T-helper 22 cell (primary cell): ENCODE measurements around the gene TLE3.
"Not testable (repeated sequence)": the region's sequence is repeated elsewhere in the genome, so short reads cannot be mapped to it uniquely, and the experiment has no call there.

Source experiments
- DNase-seq: peaks from one replicate; pipeline ENCODE4 v3.0.0-alpha.2; 2020; ENCODE audit warnings: low read depth

Gene TLE3

DNA sequence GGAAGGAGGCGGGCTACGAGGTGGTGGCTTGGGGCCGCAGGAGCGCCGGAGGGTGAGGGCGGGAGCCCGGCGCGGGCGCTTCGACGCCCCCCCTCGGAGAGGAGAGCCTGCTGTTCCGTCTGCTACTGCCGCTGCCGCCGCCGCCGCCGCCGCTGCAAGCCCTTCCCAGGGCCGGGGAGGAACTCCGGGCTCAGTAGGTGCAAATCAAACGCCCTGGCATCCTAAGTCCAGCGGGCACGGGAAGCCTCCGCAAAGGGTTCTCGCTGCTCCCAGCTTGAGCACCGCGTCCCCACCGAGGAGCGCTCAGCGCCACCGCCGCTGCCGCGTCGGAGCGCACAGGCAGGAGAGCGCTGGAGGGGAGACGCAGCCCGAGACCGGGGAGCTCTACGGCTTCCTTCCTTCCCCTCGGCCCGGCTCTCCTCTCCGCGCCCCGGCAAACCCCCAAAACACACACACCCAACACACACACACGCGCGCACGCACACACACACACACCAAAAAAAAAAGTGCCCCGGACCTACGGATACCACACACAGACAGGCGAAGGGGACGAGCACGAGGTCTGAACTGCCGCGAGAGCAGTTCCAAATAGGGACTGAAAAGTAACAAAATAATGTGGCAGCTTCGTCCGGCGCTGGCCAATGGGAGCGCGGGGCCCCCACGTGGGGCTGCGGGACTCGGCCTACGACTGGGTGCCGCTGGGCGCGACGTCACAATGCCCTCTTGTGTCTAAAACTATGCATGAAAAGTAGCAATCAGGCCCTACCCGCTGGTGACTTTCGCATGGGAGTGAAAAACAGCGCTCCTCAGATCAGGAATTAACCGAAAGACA is at the start of gene TLE3:
TSS of gene TLE3 (minus strand) at position 597 of the 832 bp plus-strand sequence. CDS start 1,119 bp downstream, outside the sequence.
- DNase-seq = peak; percentile 95

DNA sequence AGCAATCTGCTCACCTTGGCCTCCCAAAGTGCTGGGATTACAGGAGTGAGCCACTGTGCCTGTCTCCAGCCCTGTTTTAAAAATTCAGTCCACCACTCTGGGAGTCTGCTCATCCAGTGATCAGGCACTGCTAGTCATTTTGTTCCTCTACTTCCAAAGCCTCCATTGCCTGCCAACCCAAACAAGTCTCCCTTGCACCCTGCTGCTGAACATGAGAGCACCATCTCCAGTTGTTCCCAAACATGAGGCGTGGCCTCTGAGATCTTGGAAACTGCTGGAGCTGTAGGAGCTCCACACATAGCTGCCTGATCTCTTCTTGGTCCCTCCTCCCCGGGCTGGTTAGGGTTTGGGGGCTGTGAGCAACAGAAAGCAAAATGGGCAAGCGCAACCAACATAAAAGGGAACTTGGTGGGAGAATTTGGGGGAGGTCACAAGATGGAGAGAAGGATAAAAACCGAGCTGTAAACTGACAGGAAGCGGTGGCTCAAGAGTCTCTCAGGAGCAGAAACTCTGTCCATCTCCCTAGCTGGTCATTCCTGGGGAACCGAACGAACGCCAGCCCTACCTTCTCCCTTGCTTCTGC is 49.6 kb upstream of the TLE3 start:
- DNase-seq = no peak

DNA sequence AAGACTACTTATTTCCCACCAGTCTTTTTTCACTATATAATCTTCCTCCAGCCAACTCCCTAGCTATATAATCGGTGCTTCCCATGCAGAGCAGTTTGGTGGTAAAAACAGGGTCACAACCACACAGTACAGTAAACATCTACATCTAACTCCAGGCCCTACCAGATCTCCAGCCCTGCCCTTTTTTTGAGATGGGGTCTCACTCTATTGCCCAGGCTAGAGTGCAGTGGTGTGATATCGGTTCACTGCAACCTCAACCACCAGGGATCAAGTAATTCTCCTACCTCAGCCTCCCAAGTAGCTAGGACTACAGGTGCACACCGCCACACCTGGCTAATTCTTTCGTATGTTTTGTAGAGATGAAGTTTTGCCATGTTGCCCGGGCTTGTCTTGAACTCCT is 49.1 kb upstream of the TLE3 start:
- no peak for DNase-seq

DNA sequence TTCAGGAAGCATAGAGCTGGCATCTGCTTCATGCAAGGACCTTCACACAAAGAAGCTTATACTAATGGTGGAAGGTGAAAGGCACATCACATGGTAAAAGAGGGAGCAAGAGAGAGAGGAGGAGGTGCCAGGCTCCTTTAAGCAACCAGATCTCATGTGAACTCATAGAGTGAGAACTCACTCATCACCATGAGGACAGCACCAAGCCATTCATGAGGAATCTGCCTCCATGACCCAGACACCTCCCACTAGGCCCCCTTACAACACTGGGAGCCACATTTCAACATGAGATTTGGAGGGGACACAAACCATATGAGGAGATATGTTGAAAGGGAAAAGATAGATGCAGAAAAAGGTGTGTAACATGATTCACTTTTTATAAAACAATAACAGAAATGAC is 48.4 kb upstream of the TLE3 start:
- no peak for DNase-seq

DNA sequence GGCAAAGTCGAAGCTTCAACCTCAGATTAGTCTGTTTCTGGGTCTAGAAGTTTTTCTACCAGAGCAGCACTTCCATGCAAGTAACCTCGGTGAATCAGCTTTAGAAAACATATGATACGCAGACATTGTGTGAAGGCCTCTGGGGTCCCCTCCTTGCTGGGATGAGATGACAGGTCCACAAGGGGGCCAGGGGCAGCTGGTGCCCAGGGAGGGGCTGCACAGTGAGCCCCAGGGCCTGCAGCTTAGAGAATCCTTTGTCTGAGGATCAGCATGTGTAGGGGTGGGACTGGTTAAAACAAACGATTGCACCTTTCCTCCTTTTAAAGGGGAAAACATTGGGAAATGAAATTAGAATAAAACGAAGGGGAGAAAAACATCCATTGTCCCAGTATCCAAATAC is 47.5 kb upstream of the TLE3 start:
- no peak for DNase-seq

DNA sequence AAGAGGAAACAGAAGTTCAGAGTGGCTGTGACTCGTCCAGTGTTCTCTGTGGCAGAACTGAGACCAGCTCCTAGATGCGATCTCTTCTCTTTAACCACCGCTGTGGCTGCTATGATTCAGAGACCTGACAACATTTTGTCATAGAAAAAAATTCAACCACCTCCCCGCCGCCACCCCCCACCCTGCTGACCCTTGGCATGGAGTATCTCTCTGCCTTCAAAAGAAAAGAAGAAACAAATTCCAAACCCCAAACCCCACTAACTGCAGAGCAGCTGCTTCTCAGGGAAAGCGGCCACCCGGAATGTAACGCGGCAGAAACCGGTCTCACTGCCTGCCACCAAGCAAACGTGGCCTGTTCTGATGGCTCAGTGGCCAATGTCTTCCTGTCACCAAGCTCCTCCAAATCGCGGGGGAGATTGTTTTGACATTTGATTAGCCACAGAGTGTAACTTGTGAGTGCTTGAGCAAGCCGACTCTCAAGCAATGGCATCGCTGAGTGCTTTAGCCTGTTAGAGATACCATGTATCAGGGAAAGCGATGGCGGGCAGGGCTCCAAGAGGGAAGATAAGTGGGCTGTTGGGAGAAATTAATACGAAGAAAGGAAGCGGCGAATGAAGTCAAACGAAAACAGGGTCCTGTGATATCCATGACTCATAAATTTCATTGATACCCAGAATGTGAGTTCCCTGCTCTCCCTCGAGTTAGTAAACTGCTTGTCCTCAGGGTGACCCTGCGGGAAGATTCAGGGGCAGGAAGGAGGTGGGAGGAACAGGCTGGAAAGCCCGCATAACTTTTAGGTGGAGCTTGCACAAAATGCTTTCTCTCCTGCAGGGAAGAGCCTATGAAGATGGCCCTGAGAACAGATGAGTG is 44.8 kb upstream of the TLE3 start:
- no peak for DNase-seq

DNA sequence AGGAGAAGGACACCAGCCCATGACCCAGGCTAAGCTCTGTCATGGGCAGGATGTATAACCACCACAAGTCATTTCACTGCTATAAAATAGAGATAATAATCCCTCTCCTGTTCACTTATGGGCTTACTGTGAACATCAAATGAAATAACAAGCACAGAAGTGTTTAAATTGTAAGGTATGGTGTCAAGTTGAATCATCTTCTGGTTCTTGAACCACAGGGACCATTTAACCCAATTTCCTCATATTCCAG is 44.3 kb upstream of the TLE3 start:
- DNase-seq = no peak

DNA sequence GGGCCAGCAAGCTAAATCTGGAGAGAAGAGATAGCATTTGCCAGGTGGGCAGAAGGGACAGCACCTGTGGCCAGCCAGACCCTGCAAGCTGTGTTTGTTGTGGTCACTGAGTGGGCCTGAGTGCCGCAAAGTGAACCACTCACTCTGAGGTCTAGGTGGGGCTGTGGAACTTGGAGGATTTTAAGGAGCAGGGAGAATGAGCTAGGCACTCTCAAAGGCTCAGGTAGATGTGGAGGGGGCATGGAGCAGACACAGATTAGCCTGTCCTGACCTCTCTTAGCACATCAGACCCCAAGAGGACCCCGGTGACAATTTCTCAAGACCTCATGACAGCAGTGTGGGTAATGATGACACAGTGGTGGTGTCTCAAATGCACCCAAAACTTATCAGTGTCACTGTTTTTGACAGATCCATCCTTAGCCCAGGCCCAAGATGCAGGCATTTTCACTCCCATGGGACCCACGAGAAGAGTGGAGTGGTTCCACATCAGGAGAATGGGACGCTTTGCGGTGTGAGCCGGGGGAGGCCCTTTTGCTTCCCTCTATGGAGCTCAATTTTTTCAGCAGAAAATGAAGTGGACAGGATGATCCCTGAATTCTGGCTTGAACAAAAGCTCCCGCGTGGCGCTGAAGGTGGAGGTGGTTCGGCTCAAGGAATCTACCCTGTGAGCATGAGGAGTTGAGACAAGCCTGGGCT is 43.8 kb upstream of the TLE3 start:
- DNase-seq = no peak

DNA sequence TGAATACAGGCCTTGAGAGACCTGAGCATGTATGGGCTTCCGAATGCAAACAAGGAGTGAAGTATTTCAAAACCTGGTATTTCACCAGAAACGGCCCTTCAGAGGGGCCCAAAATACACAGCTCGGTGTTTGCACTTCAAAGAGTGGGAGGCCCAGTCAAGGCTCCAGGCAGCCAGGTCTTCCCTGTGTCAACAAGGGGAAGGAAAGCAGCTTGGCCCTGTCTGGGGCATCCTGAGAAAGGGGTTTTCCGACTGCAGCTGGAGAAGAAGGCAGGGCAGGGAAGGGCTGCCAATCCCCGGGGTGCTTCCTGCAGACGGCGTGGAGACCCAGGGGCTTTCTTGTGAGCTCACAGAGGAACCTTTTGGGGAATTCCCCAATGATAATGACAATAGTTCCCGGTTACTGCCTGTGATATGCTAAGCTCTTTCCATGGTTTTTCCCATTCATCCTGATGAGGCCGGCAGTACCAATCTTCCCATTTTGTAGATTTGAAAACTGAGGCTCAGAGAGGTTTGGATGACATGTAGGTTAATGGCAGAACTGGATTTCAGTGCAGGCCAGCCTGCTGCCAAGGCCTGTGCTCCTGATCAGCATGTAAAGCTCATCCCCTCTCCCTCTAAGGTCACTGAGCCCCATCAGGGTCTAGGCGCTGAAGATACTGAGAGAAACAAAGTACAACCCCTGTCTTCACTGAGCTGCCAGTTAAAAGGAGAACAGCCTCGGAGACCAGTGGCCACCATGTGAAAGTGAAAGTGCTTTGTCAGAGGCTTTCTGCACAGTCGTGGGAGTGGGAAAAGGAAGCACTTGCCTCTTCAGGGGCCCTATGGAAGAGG is 43.0 kb upstream of the TLE3 start:
- peak; percentile 27 for DNase-seq

DNA sequence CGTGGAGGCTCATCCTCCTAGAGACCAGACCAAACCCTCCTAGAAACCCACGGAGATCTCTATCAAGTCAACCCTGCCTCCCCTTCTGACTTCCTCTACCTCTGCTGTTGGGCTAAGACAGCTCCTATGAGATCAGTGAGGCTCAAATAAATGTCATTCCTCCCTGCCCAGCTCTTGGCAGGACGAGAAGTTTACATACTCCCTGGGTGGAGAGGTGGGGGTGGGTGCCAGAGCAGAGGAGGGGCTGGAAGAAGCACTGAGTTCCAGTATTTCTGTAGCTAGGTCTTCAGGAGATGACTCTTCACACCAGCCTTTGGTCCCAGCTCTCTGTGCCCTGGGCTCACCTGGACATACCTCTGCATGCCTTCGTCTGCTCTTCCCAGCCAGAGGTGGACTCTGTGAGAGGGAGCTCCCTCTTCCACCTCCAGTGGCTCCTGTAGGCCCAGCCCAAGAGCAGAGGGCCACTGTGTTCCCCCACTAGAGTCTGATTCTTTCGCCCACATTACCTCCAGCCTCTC is 42.4 kb upstream of the TLE3 start:
- DNase-seq = no peak

DNA sequence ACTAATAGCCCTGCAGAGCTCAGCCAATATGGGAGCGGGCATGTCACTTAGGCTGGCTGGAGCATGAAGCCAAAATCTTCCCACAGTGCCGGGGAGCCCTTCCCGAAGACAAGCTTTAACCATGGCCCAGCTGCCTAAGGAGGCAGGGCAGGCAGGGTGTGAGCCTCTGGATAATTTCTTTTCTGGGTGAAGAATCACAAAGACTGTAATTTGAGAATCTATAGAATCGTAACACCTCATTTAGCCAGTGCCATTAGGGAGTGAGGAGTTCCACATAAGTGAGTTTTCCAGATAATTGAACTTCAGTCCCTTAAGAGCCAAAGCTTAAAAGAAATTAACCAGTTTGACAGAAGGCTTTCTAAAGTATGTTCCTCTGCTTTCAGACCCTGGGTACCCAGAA is 40.2 kb upstream of the TLE3 start:
- no peak for DNase-seq

DNA sequence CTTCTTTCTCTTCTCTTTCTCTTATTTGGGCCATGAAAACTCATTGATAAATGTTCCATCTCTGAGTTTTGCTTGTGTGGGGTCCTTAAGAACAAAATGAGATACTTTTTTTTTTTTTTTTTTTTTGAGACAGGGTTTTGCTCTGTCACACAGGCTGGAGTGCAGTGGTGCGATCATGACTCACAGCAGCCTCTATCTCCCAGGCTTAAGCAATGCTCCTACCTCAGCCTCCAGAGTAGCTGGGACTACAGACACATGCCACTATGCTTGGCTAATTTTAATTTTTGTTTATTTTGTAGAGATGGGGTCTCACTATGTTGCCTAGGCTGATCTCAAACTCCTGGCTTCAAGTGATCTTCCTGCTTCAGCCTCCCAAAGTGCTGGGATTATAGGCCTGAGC is 39.3 kb upstream of the TLE3 start:
- DNase-seq = not testable (repeated sequence)

DNA sequence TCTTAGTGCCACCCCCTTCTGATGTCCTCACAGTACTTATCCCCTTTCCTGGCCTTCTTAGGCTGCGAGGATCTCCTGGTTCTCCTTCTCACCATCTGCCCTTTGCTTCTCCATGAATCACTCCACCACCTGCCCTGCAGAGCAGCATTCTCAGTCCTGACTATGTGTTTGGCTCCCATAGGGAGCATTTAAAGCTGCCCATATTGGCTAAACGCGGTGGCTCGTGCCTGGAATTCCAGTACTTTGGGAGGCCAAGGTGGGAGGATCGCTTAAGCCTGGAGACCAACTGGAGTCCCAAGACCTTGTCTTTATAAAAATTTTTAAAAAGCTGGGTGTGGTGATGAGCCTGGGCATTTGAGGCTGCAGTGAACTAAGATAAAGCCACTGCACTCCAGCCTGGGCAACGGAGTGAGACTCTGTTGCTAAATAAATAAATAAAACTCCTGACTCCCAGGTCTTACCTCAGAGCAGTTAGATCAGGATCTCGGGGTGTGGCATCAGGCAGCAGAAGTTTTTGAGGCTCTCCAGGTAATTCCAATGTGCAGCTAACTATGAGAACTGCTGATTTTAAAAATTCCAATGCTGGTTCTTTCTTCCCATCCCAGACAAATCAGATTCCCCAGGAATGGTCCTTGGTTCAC is 36.2 kb upstream of the TLE3 start:
- DNase-seq = no peak

DNA sequence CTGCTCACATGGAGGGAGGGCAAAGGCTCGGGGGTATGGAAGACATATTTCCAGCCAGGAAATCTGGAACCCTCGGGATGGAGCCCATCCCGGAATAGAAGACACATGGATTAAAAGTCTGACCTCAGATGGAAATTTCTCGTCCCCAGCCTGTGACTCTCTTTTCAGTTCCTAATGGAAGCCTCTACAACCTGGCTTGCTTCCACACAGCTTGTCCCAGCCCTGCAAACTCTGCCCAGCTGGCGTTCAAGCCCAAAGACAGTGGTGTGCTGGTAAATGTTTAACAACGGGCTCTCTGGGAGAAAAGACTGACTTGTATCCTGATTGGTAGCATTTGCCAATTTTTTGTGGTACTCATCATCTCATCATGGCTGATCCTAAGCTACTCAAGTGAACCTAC is 35.6 kb upstream of the TLE3 start:
- DNase-seq = no peak

DNA sequence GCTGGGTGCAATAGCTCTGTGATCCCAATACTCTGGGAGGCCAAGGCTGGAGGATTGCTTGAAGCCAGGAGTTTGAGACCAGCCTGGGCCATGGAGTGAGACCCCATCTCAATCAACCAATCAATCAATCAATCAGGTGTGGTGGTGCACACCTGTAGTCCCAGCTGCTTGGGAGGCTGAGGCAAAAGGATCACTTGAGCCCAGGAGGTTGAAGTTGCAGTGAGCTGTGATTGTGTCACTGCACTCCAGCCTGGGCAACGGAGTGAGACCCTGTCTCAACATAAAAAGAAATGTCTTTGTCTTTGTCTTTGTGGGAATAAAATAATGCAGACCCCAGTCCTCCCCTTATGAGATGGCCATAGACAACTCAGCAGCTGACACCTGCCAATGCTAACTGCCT is 34.9 kb upstream of the TLE3 start:
- DNase-seq = no peak

DNA sequence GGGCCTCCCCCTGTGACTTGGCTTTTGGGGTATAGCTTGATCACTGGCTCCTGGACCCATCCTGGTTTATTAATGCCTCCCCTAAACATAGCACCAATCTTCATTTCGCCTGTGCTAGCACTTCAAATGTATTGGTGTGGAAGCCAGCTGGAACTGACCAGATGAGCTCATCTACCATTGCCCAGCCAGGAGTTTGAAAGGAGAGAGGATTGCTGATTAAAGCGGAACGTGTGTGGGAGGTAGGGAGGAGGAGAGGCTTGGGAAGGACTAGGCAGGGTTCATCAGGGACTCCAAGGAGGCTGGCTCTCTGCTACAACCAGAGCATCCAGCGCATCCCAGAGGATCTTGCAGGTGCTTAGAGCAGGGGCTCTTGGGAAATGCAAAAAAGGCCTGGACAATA is 34.4 kb upstream of the TLE3 start:
- no peak for DNase-seq

DNA sequence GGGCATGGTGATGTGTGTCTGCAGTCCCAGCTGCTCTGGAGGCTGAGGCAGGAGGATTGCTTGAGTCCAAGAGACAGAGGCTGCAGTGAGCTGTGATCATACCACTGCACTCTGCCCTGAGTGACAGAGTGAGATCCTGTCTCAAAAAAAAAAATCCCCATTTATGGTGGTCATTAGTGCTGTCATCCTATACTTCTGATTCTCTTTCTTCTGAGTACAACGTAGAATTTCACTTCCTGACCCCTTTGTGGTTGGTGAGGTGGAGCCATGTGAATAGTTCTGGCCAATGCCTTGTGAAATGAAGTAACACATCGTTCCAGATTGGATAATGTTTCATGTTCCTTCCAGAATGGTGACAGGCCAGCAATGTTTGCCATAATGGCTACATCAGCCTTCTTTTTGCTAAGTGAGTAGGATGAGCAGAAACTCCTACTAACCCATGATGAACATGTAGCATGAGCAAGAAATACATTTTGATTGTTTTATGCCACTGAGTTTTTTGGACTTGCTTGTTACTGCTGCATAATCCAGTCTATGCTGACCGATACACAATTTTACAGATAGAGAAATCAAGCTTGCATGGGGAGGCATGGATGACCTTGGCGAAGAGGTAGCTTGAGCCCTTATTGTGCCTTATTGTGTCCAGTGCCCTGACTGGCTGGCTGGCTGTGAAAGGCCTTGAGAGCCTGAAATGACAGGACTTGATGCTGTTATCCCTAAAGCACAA is 30.9 kb upstream of the TLE3 start:
- DNase-seq = no peak

DNA sequence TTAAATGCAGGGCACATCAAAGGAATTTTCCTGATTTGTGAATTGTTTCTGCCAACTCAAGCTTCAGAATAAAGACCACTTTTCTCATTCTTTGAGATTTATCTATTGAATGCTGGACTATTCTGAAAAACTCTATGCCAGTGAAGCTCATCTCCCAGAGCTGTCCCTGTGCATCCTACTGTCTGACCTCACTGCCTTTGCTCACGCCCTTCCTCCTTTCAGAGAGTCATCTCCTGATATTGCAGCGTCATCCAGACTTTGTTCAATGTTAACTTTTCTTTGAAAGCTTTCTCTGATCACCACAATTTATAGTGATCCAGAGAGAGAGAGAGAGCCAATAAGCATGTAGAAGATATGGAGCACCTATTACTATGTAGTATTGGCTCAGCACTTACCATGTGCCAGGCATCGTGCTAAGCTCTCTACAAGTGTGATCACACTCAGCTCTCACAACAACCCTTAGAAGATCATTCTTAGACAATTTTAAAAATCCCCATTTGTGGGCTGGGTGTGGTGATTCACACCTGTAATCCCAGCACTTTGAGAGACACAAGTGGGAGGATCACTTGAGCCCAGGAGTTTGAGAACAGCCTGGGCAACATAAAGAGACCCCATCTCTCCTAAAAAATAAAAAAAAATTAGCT is 30.2 kb upstream of the TLE3 start:
- DNase-seq = no peak

DNA sequence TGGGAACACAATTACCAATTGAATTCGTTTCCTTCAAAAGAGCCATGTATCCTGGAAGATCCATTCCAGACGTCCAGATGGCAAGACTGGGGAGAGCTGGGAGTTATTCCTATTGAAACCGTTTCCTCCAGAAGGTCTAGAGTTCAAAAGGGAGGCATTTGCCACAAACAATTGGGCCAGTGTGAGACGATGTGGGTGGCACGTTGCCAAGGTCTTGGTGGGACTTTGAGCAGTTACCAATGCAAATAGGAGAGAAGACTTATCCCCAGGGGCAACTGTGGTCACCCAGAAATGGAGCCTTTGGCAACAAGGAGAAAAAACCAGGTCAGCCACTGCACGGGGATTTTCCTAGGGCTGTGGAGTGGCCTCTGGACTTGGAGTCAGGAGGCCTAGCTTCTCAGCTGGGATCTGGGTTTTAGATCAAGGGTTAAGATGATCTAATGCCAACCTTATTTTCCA is 29.6 kb upstream of the TLE3 start:
- DNase-seq = no peak

DNA sequence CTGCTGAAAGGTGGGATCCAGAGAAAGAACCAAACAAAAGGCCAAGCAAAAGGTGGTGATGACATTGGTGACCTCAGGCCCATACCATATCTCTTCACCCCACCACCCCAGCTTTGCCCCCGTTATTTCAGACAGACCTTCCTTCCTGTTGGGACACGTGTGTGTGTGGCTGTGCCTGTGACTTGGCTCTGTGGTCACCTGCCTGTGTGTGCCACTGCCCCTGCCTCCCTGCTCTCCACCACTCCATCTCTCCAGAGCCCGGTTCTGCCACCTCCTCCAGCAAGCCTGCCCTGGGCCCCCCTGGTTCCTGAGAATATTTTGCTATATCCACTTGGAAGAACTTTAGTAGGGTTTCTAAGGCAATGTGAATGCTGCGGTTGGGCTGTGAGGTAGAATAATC is 28.6 kb upstream of the TLE3 start:
- no peak for DNase-seq
